ENCODE data around the gene ITGB5.

DNA sequence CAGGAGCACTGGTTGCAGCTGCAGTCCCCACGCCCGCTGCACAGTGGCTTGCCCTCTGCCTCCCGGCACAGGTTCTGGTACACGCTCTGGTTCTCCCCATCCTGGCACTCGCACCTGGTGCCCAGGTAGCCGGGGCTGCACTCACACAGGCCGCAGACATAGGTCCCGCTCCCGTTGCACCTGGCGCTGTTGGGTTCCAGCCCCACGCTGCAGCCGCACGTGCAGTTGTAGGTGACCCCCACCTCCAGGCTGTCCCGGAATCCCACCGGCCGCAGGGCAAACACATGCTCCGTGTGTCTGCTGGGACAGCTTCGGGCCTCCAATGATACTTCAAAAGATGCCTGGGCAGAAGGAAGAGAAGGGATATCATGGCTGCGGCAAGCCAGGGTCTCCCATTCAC lies 90.7 kb downstream of the ITGB5 start:
- TF ChIP-seq, protein P1, sequence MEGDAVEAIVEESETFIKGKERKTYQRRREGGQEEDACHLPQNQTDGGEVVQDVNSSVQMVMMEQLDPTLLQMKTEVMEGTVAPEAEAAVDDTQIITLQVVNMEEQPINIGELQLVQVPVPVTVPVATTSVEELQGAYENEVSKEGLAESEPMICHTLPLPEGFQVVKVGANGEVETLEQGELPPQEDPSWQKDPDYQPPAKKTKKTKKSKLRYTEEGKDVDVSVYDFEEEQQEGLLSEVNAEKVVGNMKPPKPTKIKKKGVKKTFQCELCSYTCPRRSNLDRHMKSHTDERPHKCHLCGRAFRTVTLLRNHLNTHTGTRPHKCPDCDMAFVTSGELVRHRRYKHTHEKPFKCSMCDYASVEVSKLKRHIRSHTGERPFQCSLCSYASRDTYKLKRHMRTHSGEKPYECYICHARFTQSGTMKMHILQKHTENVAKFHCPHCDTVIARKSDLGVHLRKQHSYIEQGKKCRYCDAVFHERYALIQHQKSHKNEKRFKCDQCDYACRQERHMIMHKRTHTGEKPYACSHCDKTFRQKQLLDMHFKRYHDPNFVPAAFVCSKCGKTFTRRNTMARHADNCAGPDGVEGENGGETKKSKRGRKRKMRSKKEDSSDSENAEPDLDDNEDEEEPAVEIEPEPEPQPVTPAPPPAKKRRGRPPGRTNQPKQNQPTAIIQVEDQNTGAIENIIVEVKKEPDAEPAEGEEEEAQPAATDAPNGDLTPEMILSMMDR (conservative IDR thresholded peaks at IDR 0.05; ENCODE audit: low read length), result no peak
- no peak for TF ChIP-seq EZH2phosphoT487 (IDR thresholded peaks at IDR 0.05; ENCODE audit: borderline replicate concordance, low read depth, low read length)
